IPS-20b (cell line): Measurements from ENCODE around the gene NBAS.

Experiments used
- H3K27ac ChIP-seq: one replicate; pipeline ENCODE4 v1.5.1; 2013; ENCODE audit warnings: low read length
- H3K27me3 ChIP-seq: 2 replicates; pipeline ENCODE4 v1.6.1; 2013; ENCODE audit warnings: mild to moderate bottlenecking, low read length, inconsistent platforms; ENCODE audit not compliant: insufficient read depth
- H3K36me3 ChIP-seq: 2 replicates; pipeline ENCODE4 v1.6.1; 2013; ENCODE audit warnings: low read depth, mild to moderate bottlenecking, inconsistent platforms, low read length, moderate library complexity; ENCODE audit not compliant: insufficient read depth
- H3K4me1 ChIP-seq: 2 replicates; pipeline ENCODE4 v1.6.1; 2013; ENCODE audit warnings: mild to moderate bottlenecking, control low read depth, inconsistent platforms, low read length, moderate library complexity; ENCODE audit not compliant: insufficient read depth
- H3K4me3 ChIP-seq: 2 replicates; pipeline ENCODE4 v1.5.1; 2013; ENCODE audit warnings: mild to moderate bottlenecking, low read length, inconsistent platforms
- H3K9ac ChIP-seq: 2 replicates; pipeline ENCODE4 v1.6.1; 2013; ENCODE audit warnings: low read depth, mild to moderate bottlenecking, inconsistent platforms, low read length, moderate library complexity
- H3K9me3 ChIP-seq: 2 replicates; pipeline ENCODE4 v1.6.1; 2013; ENCODE audit warnings: mild to moderate bottlenecking, low read depth, low read length, inconsistent platforms; ENCODE audit not compliant: insufficient read depth

Gene NBAS

DNA sequence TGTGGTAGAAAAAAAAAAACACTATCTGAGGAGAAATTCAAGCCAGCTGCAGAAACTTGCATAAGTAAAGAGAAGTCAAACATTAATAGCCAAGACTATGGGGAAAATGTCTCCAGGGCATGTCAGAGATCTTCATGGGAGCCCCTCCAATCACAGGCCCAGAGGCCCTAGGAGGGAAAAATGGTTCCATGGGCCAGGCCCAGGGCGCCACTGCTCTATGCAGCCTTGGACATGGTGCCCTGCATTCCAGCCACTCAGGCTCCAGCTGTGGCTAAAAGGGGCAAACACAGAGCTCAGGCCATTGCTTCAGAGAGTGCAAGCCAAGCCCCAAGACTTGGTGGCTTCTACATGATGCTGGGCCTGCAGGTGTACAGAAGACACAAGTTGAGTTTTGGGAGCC is 354.7 kb downstream of the NBAS start:
- H3K4me3 ChIP-seq = no peak overlapping the region
- no peaks in the 10 kb centered on the region for H3K4me1 ChIP-seq
- no peaks in the 10 kb centered on the region for H3K36me3 ChIP-seq
- H3K27ac ChIP-seq = no peak overlapping the region
- H3K9me3 ChIP-seq = no peaks in the 10 kb centered on the region; the same call in 1 of the 2 replicates
- no peaks in the 10 kb centered on the region for H3K27me3 ChIP-seq
- no peak overlapping the region for H3K9ac ChIP-seq

DNA sequence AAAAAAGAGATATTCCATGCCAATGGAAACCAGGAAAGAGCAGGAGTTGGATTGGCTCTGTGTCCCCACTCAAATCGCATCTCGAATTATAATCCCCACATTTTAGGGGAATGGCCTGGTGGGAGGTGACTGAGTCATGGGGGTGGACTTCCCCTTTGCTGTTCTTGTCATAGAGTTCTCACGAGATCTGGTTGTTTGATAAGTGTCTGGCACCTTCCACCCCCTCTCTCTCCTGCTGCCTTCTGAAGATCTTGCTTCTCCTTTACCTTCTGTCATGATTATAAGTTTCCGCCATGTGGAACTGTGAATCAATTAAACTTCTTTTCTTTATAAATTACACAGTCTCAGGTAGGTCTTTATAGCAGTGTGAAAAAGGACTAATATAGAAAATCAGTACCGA is 355.6 kb downstream of the NBAS start:
- Histone ChIP-seq H3K9ac (no peak overlapping the region), H3K4me1 (no peaks in the 10 kb centered on the region), H3K27me3 (no peaks in the 10 kb centered on the region), H3K27ac (no peak overlapping the region), H3K4me3 (no peak overlapping the region), H3K9me3 (no peaks in the 10 kb centered on the region; the same call in 1 of the 2 replicates), H3K36me3 (no peaks in the 10 kb centered on the region)

DNA sequence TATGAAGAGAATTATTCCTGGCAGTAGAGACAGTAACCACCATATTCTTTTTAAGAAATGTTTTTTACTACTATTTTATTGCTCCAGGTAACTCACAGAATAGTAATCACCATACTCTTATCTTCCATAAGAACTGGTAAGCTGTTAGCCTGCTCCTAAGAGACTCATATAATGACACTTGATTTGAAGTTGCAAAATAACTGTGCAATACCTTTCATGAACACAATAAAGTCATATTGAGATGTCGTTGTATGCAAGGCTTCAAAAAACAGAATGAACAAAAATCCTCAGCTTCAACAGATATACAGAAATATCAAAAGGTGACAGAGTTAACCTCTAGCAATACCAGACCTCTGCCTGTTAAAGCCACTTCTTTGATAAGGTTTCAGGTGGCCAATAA is 360.1 kb downstream of the NBAS start:
- Histone ChIP-seq H3K4me3 (no peak overlapping the region), H3K36me3 (no peaks in the 10 kb centered on the region), H3K27ac (no peak overlapping the region), H3K4me1 (no peaks in the 10 kb centered on the region), H3K9me3 (no peaks in the 10 kb centered on the region; the same call in 1 of the 2 replicates), H3K9ac (no peak overlapping the region), H3K27me3 (no peaks in the 10 kb centered on the region)

DNA sequence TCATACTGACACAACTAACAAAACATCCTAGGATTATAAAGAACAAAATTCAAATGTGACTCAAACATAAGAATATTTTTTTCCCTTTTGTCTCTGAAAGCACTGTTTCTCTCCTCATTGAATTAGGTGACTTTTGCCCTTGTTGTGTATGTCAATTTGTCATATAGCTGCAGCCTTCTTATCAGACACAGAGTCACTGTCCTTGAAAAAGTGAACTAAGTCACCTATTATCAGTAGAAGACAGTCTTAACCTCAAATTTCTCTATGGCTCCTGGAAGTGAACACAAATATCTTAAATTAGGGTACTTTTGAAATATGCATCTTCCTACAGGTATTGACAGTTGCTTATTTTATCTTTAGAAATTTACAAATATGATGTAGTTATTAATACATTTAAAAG is 360.6 kb downstream of the NBAS start:
- Histone ChIP-seq H3K9me3 (no peaks in the 10 kb centered on the region; the same call in 1 of the 2 replicates), H3K4me3 (no peak overlapping the region), H3K9ac (no peak overlapping the region), H3K36me3 (no peaks in the 10 kb centered on the region), H3K27ac (no peak overlapping the region), H3K4me1 (no peaks in the 10 kb centered on the region), H3K27me3 (no peaks in the 10 kb centered on the region)

DNA sequence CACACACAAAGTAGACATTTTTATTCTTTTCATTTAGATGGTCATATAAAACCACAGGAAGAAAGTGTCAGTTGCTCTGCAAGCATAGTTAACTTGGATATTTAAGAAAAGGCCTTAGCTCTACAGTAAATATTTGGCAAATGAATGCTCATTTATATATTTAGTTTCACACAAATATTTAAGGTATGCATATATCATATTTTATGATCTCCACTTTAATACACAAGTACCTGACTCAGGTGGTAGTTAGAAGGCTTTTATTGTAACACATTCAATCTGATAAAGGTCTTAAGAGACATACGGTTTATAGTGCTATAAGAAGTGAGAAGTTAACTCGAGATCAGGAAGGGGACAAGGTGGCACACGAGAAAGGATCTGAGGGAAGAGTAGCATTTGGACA is 363.1 kb downstream of the NBAS start:
- Histone ChIP-seq H3K4me1 (no peaks in the 10 kb centered on the region), H3K9me3 (no peaks in the 10 kb centered on the region; the same call in 1 of the 2 replicates), H3K9ac (no peak overlapping the region), H3K27me3 (no peaks in the 10 kb centered on the region), H3K4me3 (no peak overlapping the region), H3K36me3 (no peaks in the 10 kb centered on the region), H3K27ac (no peak overlapping the region)

DNA sequence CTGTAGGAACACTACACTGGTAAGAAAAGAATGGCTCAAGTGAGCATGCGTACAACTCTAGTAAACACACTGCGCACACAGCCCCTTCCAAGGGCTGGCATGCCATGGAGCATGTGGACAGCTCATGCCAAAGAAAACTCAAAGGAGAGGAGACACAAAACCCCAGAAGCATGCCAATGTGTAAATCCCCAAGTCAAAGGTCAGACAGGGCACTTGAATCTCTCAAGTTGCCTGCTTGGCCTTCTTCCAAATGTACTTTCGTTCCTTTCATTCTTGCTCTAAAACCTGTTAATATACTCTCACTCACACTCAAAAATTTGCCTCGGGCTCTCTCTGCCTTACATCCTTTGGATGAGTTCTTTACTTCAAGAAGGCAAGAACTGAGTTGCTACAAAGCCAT is 365.3 kb downstream of the NBAS start:
- Histone ChIP-seq H3K4me1 (no peaks in the 10 kb centered on the region), H3K27ac (no peak overlapping the region), H3K9me3 (no peaks in the 10 kb centered on the region), H3K4me3 (no peak overlapping the region), H3K36me3 (no peaks in the 10 kb centered on the region), H3K27me3 (no peaks in the 10 kb centered on the region), H3K9ac (no peak overlapping the region)

DNA sequence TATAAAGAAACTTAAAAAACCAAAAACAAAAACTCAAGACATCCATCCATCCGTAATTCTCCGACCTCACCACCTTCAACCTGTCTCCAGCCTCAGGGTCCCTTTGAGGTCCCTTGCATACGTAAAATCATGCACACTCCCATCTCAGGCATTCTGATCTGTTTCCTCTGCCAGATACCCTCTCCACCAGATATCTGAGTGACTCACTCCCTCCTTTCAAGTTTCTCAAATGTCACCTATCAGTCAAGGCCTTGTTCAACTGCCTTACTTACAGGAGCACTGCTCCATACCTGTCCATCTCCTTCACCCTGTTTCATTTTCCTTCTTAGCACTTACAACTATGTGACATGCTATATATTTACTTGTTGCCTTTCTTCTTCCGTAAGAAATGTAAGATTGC is 369.3 kb downstream of the NBAS start:
- Histone ChIP-seq H3K27me3 (no peaks in the 10 kb centered on the region), H3K4me1 (0 out of 2 replicates have a peak, but pooled peaks cover 7% of the 10 kb centered on the region), H3K27ac (no peak overlapping the region), H3K4me3 (no peak overlapping the region), H3K9ac (no peak overlapping the region), H3K36me3 (no peaks in the 10 kb centered on the region), H3K9me3 (no peaks in the 10 kb centered on the region)

DNA sequence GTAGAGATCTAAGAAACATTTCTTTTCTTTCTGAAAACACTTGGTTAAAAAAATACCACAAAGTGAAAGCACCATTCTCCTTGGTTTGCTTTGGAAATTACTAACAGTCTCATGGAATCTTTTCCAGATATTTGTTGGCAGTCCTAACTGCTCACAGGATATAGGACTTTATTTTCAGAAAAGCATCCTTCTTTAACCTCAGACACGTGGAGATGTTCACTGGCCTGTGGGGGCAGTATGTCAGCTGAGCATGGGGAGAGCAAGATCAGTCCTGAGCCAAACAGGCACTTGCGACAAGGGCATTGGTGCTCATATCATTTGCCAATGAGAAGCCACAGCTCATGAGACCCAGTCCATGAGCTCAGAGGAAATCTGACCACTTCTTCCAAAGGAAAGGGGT is 371.9 kb downstream of the NBAS start:
- Histone ChIP-seq H3K27ac (no peak overlapping the region), H3K4me1 (0 out of 2 replicates have a peak, but pooled peaks cover 7% of the 10 kb centered on the region), H3K36me3 (no peaks in the 10 kb centered on the region), H3K9ac (no peak overlapping the region), H3K9me3 (no peaks in the 10 kb centered on the region), H3K4me3 (no peak overlapping the region), H3K27me3 (no peaks in the 10 kb centered on the region)

DNA sequence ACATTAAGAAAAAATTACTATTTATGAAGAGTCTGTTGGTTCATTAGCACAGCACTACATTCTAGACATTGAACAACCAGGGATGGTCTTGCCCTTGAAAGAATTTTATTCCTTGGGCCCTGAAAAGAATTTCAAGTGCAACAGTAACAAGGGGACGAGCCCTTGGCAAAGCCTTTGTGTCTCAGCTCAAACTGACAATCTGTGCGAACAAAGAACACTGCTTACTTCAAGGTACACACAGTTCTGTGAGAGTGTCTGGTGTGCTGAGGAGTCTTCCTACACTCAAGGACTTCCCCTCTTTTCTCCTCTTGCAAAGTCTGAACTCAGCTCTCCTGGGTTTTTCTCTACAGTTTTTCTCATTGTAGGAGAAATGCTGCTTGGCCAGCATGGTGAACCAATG is 373.4 kb downstream of the NBAS start:
- no peak overlapping the region for H3K9ac ChIP-seq
- no peaks in the 10 kb centered on the region for H3K9me3 ChIP-seq
- H3K27me3 ChIP-seq = no peaks in the 10 kb centered on the region
- H3K27ac ChIP-seq = no peak overlapping the region
- 0 out of 2 replicates have a peak, but pooled peaks cover 7% of the 10 kb centered on the region for H3K4me1 ChIP-seq
- H3K4me3 ChIP-seq = no peak overlapping the region
- H3K36me3 ChIP-seq = no peaks in the 10 kb centered on the region

DNA sequence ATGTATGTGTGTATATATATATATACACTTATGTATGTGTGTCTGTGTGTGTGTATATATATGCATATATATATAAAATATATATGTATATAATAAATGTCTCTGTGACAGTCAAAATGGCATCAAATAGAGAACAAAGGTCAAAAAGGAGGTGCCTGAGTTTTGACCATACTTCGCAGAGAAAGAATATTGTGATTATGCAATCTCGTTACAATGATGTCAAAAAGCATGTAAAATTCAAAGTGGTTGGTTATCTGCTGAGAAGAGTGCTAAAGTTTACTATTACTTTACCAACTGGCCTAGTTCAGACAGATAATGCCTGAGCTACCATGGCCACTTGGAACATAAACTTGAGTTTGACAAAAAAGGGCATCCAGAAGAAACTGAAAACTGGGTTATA is 375.0 kb downstream of the NBAS start:
- no peak overlapping the region for H3K4me3 ChIP-seq
- H3K4me1 ChIP-seq = 0 out of 2 replicates have a peak, but pooled peaks cover 7% of the 10 kb centered on the region
- no peaks in the 10 kb centered on the region for H3K27me3 ChIP-seq
- H3K9ac ChIP-seq = no peak overlapping the region
- no peak overlapping the region for H3K27ac ChIP-seq
- no peaks in the 10 kb centered on the region for H3K36me3 ChIP-seq
- no peaks in the 10 kb centered on the region for H3K9me3 ChIP-seq

DNA sequence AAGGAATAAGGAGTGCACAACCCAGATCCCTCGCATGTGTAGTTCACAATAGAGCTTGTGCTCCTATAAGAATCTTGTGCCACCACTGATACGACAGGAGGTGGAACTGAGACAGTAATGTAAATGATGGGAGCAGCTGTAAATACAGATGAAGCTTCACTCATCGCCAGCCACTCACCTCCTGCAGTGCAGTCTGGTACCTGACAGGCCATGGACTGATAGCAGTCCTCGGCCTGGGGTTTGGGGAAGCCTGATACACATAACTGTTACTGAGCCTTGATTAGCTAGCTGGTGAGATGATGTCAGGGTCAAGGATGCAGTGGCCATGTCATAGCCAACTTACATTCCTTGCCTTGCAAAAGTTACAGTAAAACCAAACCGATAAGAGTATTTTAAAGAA is 376.6 kb downstream of the NBAS start:
- H3K27me3 ChIP-seq = no peaks in the 10 kb centered on the region
- no peak overlapping the region for H3K4me3 ChIP-seq
- no peaks in the 10 kb centered on the region for H3K36me3 ChIP-seq
- H3K9ac ChIP-seq = no peak overlapping the region
- no peak overlapping the region for H3K27ac ChIP-seq
- no peaks in the 10 kb centered on the region for H3K9me3 ChIP-seq
- 0 out of 2 replicates have a peak, but pooled peaks cover 4% of the 10 kb centered on the region for H3K4me1 ChIP-seq

DNA sequence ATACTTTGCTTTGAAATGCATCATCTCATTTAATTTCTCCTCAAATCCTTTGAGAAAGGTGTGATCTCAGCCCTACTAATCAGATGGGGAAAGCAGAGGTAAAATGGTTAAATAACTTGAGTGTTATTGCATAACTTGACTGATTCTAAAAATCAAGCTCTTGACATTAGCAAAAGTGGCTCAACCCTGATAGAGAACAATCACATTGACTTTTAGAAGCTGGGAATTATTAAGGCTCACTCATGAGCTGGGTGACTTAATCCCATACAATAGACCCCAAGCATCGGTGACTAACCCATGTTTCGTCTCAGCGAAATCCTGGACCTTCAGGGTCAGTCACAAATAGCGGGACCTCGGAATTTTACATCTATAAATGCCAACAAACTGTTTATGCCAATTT is 378.9 kb downstream of the NBAS start:
- Histone ChIP-seq H3K36me3 (no peaks in the 10 kb centered on the region), H3K9ac (no peak overlapping the region), H3K4me3 (no peak overlapping the region), H3K27ac (no peak overlapping the region), H3K4me1 (no peaks in the 10 kb centered on the region), H3K27me3 (no peaks in the 10 kb centered on the region), H3K9me3 (no peaks in the 10 kb centered on the region)
